SKM-1 (cell line): ENCODE results near the gene CENPH.
"Not testable (repeated sequence)": the region's sequence is repeated elsewhere in the genome, so short reads cannot be mapped to it uniquely, and the experiment has no call there.

Experiments used
- DNase-seq: peaks from one replicate; lab custom pipeline; 2025; ENCODE audit not compliant: unreplicated experiment; lab: John Stamatoyannopoulos, UW

The CENPH gene

GRCh38 chr5:69245031-69245430 lies 55.6 kb downstream of the CENPH start:
- DNase-seq: no peak

DNA sequence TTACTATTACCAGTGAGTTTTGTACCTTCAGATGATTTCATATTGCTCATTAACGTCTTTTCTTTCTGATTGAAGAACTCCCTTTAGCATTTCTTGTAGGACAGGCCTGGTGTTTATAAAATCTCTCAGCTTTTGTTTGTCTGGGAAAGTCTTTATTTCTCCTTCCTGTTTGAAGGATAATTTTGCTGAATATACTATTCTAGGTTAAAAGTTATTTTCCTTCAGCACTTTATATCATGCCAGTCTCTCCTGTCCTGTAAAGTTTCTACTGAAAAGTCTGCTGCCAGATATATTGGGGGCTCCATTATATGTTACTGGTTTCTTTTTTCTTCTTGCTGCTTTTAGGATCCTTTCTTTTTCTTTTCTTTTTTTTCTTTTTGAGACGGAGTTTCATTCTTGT lies 58.6 kb downstream of the CENPH start:
- no peak for DNase-seq

DNA sequence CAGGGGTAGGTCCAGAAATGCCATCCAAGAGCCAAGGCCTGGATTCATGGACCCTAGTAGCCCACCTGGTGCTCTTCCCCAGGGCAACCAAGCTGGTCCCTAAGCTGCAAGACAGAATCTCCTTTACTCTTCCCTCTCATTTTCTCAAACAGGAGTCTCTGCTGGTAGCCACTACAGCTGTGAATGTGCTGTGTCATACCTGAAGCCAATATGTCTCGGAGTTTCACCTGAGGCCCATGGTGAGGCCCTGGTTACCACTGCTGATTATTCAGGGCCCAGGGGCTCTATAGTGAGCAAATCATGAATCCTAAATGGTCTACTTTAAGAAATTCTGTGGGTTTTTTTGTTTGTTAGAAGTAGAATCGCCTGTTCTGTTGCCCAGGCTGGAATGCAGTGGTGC lies 61.2 kb downstream of the CENPH start:
- DNase-seq: no peak

DNA sequence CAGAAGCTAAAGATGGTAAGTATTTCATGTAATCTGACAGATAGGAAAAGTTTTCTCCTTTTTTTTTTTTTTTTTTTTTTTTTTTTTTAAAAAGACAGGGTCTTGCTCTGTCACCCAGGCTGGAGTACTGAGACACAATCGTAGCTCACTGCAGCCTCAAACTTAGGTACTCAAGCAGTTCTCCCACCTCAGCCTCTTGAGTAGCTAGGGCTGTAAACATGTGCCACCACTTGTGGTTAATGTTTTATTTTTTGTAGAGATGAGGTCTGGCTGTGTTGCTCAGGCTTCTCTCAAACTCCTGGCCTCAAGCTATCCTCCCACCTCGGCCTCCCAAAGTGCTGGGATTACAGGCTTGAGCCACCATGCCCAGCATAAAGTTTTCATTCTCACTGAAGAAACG lies 63.1 kb downstream of the CENPH start:
- DNase-seq: no peak

GRCh38 chr5:69255940-69256339 lies 66.6 kb downstream of the CENPH start:
- DNase-seq: not testable (repeated sequence)

- DNase-seq: no peak
Observed at GRCh38 chr5:69257577-69257976, 68.2 kb downstream of the CENPH start.
